Measurements from ENCODE around the gene NUMA1. TPM values are rescaled to one million over a fixed set of nuclear protein-coding genes. Genes with fewer than 3 reads are reported as not detected.

NUMA1 gene
- total RNA-seq, 1 experiment from 2014 or later, result 46.4 TPM

- Histone ChIP-seq H3K4me3 (no peak overlapping the region), H3K27me3 (replicated peaks) (no peaks in the 10 kb centered on the region), H3K36me3 (0 out of 2 replicates have a peak, but pooled peaks cover 3% of the 10 kb centered on the region), H3K27ac (no peak overlapping the region), H3K9me3 (replicated peaks) (no peaks in the 10 kb centered on the region), H3K4me1 (replicated peaks) (no peaks in the 10 kb centered on the region)
- no peak for DNase-seq (ENCODE audit: low read depth in 1 of 2, low spot score in 2 of 2)
Observed at GRCh38 chr11:71992136-71992730, 88.1 kb downstream of the NUMA1 start.

GRCh38 chr11:71991494-71991893, 88.8 kb downstream of the NUMA1 start:
- Histone ChIP-seq H3K27me3 (replicated peaks) (no peaks in the 10 kb centered on the region), H3K4me1 (replicated peaks) (no peaks in the 10 kb centered on the region), H3K27ac (no peak overlapping the region), H3K4me3 (no peak overlapping the region), H3K36me3 (0 out of 2 replicates have a peak, but pooled peaks cover 3% of the 10 kb centered on the region), H3K9me3 (replicated peaks) (no peaks in the 10 kb centered on the region)
- no peak for DNase-seq (ENCODE audit: low read depth in 1 of 2, low spot score in 2 of 2)

DNA sequence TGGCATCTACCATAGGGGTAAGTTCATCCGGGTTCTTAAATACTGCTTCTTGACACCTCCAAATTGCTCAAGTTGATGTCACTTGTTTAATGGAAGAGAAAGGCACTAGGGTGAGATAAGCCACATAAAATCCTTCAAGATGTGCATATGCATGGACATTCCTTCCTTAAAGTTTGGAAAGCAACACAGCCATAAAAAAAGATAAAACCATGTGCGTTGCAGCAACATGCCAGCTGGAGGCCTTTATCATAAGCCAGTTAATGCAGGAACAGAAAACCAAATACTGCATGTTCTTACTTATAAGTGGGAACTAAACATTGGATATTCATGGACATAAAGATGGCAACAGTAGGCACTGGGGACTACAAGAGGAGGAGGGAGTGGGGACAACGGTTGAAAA, 89.6 kb downstream of the NUMA1 start:
- Histone ChIP-seq H3K4me1 (replicated peaks) (no peaks in the 10 kb centered on the region), H3K4me3 (no peak overlapping the region), H3K27me3 (replicated peaks) (no peaks in the 10 kb centered on the region), H3K9me3 (replicated peaks) (no peaks in the 10 kb centered on the region), H3K27ac (no peak overlapping the region), H3K36me3 (0 out of 2 replicates have a peak, but pooled peaks cover 3% of the 10 kb centered on the region)
- DNase-seq (ENCODE audit: low read depth in 1 of 2, low spot score in 2 of 2), result no peak

DNA sequence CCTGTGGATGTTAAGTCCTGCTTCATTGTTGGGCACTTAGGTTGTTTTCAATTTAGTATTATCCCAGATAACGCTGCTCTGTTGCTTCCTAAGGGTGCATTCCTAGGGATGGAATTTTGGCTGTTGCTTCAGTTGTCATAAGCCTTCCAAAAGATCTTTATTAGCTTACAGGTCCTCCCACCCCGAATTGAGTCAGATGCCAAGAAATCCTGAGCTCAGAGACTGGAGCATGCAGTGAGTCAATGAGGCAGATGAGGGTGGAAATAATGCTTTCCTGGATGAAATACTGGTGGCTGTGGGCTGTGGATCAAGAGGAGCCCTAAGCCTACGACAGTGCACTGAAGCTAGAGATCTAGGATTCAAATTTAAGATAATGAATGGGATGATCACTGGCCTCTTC, 92.3 kb downstream of the NUMA1 start:
- no peak overlapping the region for H3K27ac ChIP-seq

DNA sequence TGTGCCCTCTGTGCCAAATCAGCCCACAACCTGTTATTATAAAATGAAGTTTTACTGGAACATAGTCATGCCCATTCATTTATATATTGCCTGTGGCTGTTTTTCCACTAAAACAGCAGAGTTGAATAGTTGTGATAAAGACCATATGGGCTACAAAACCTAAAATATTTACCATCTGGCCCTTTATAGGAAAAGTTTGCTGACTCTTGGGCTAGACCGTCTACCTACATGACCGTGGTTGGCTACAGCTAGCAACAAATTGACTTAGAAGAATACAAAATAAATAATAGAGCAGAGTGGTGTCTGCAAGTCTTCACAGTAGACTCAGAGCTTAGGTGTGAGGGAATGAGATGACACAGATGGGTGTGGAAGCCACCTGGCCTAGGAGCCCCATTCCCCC, 92.8 kb downstream of the NUMA1 start:
- DNase-seq (ENCODE audit: low read depth in 1 of 2, low spot score in 2 of 2), result no peak
- Histone ChIP-seq H3K27ac (no peak overlapping the region), H3K4me3 (no peak overlapping the region), H3K27me3 (replicated peaks) (no peaks in the 10 kb centered on the region), H3K4me1 (replicated peaks) (no peaks in the 10 kb centered on the region), H3K36me3 (0 out of 2 replicates have a peak, but pooled peaks cover 3% of the 10 kb centered on the region), H3K9me3 (replicated peaks) (no peaks in the 10 kb centered on the region)

More for the DNA sequence above, 92.3 kb downstream of the NUMA1 start:
- H3K9me3 ChIP-seq (replicated peaks), result no peaks in the 10 kb centered on the region
- H3K4me3 ChIP-seq, result no peak overlapping the region
- 0 out of 2 replicates have a peak, but pooled peaks cover 3% of the 10 kb centered on the region for H3K36me3 ChIP-seq
- H3K4me1 ChIP-seq (replicated peaks), result no peaks in the 10 kb centered on the region
- no peak for DNase-seq (ENCODE audit: low read depth in 1 of 2, low spot score in 2 of 2)
- no peaks in the 10 kb centered on the region for H3K27me3 ChIP-seq (replicated peaks)

DNA sequence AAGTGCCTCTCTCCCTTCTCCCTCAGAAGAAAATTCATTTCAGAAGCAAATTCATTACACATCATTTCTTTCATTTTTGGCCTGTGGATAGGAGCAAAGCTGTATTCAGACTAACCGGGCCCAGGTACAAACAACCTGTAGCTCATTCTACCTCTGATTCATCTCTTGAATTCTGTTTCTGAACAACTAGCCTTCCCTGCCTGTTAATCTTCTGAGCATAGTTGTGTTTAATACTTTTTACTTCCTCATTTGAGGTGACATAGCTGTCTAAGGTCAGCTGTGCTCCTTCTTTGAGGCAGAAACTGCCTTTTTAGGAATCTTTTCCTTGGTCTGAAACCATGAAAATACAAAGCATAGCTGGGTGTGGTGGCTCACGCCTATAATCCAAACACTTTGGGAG, 94.2 kb downstream of the NUMA1 start:
- no peaks in the 10 kb centered on the region for H3K27me3 ChIP-seq (replicated peaks)
- DNase-seq (ENCODE audit: low read depth in 1 of 2, low spot score in 2 of 2), result no peak
- H3K4me3 ChIP-seq, result no peak overlapping the region
- H3K9me3 ChIP-seq (replicated peaks), result no peaks in the 10 kb centered on the region
- H3K36me3 ChIP-seq, result 0 out of 2 replicates have a peak, but pooled peaks cover 3% of the 10 kb centered on the region
- no peak overlapping the region for H3K27ac ChIP-seq
- no peaks in the 10 kb centered on the region for H3K4me1 ChIP-seq (replicated peaks)

DNA sequence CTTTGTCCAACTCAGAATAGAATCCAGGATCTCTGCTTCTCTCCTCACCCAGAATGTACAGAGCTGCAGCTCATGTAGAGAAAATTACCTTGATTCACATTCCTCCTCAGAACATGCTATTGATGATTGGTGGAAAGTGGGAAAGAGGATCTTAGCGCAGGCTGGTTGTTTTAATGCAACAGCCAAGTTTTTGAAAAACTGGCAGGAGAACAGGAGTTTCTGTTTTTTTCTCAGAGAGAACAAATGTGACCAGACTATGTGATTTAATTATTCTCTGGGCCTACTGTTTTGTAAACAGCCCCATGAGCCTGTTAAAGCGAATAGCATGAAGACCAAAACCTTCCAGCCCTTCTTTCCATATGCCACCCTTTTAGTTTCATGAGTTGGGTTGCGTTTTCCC, 100.7 kb downstream of the NUMA1 start:
- Histone ChIP-seq H3K9me3 (replicated peaks) (no peaks in the 10 kb centered on the region), H3K36me3 (peaks cover 6% of the 10 kb centered on the region), H3K4me1 (replicated peaks) (no peaks in the 10 kb centered on the region), H3K27me3 (replicated peaks) (no peaks in the 10 kb centered on the region), H3K27ac (no peak overlapping the region), H3K4me3 (no peak overlapping the region)
- no peak for DNase-seq (ENCODE audit: low read depth in 1 of 2, low spot score in 2 of 2)

DNA sequence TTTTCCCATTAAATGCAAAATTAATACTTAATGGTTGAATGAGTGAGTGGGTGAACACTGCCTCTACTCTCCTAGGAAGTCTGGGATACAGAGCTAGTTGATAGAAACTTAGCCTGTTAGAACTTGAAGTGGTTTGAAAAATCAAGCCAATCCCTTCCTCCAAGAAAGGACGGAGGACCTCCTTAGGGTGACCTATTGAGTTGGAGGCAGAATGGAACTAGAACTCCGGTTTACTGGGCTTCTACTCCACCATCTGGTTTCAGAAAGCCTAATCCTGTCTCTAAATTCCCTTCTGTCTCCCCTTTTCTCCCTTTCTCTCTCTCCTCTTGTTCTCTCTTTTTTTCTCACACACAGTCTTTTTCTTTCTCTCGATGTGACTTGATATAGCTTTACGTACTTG, 101.2 kb downstream of the NUMA1 start:
- no peak for DNase-seq (ENCODE audit: low read depth in 1 of 2, low spot score in 2 of 2)
- no peak overlapping the region for H3K27ac ChIP-seq
- H3K4me3 ChIP-seq, result no peak overlapping the region
- H3K36me3 ChIP-seq, result peaks cover 6% of the 10 kb centered on the region
- H3K9me3 ChIP-seq (replicated peaks), result no peaks in the 10 kb centered on the region
- no peaks in the 10 kb centered on the region for H3K27me3 ChIP-seq (replicated peaks)
- no peaks in the 10 kb centered on the region for H3K4me1 ChIP-seq (replicated peaks)

- no peaks in the 10 kb centered on the region for H3K27me3 ChIP-seq (replicated peaks)
- H3K27ac ChIP-seq, result no peak overlapping the region
- H3K4me3 ChIP-seq, result no peak overlapping the region
- no peaks in the 10 kb centered on the region for H3K4me1 ChIP-seq (replicated peaks)
- H3K36me3 ChIP-seq, result peaks cover 6% of the 10 kb centered on the region
- H3K9me3 ChIP-seq (replicated peaks), result no peaks in the 10 kb centered on the region
- DNase-seq (ENCODE audit: low read depth in 1 of 2, low spot score in 2 of 2), result no peak
Observed at GRCh38 chr11:71977743-71978418, 102.5 kb downstream of the NUMA1 start.

- H3K4me1 ChIP-seq (replicated peaks), result no peaks in the 10 kb centered on the region
- H3K36me3 ChIP-seq, result peaks cover 6% of the 10 kb centered on the region
- H3K4me3 ChIP-seq, result no peak overlapping the region
- H3K9me3 ChIP-seq (replicated peaks), result no peaks in the 10 kb centered on the region
- H3K27me3 ChIP-seq (replicated peaks), result no peaks in the 10 kb centered on the region
- DNase-seq (ENCODE audit: low read depth in 1 of 2, low spot score in 2 of 2), result no peak
- H3K27ac ChIP-seq, result no peak overlapping the region
Observed at GRCh38 chr11:71977090-71977489, 103.3 kb downstream of the NUMA1 start.

GRCh38 chr11:71976551-71976950, 103.8 kb downstream of the NUMA1 start:
- no peak overlapping the region for H3K4me3 ChIP-seq
- no peaks in the 10 kb centered on the region for H3K9me3 ChIP-seq (replicated peaks)
- H3K27ac ChIP-seq, result no peak overlapping the region
- DNase-seq (ENCODE audit: low read depth in 1 of 2, low spot score in 2 of 2), result no peak
- H3K4me1 ChIP-seq (replicated peaks), result no peaks in the 10 kb centered on the region
- no peaks in the 10 kb centered on the region for H3K27me3 ChIP-seq (replicated peaks)
- H3K36me3 ChIP-seq, result peaks cover 6% of the 10 kb centered on the region

DNA sequence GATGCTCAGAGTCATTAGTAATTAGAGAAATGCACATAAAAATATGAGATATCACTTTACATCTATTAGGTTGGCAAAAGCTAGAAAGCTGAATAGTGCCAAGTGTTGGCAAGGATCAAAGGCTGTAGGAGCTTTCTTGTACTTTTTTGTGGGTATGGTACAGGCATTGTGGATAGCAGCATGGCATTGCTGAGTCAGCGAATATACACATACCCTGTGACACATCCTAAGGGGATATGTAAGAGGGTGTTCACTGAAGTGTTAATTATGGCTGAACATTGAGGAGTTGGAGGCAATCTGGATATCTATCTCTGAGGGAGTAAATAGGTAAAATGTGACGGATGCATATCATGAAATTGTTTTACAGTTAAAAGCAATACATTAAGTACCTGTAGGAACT, 108.7 kb downstream of the NUMA1 start:
- Histone ChIP-seq H3K27me3 (replicated peaks) (no peaks in the 10 kb centered on the region), H3K4me3 (no peak overlapping the region), H3K36me3 (0 out of 2 replicates have a peak, but pooled peaks cover 2% of the 10 kb centered on the region), H3K27ac (no peak overlapping the region), H3K9me3 (replicated peaks) (no peaks in the 10 kb centered on the region), H3K4me1 (replicated peaks) (no peaks in the 10 kb centered on the region)
- no peak for DNase-seq (ENCODE audit: low read depth in 1 of 2, low spot score in 2 of 2)

DNA sequence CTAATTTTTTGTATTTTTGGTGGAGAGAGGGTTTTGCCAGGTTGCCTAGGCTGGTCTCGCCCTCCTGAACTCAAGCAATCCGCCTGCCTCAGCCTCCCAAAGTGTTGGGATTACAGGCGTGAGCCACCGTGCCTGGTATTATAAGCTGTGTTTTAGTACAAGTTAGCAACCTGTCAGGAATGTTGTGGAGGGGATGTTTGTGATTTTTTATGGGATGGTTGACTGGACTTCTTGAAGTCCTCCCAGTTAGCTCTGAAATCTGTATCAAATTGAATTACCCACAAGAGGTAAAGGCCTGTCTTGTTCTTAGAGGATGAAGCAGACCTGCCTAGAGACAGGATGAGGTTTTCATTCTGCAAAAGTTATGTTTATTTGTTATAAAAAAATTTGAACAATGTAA, 115.7 kb downstream of the NUMA1 start:
- no peak for DNase-seq (ENCODE audit: low read depth in 1 of 2, low spot score in 2 of 2)
- H3K36me3 ChIP-seq, result peaks cover 11% of the 10 kb centered on the region
- H3K9me3 ChIP-seq (replicated peaks), result no peaks in the 10 kb centered on the region
- no peaks in the 10 kb centered on the region for H3K27me3 ChIP-seq (replicated peaks)
- no peak overlapping the region for H3K4me3 ChIP-seq
- peaks cover 17% of the 10 kb centered on the region for H3K4me1 ChIP-seq (replicated peaks)
- no peak overlapping the region for H3K27ac ChIP-seq

DNA sequence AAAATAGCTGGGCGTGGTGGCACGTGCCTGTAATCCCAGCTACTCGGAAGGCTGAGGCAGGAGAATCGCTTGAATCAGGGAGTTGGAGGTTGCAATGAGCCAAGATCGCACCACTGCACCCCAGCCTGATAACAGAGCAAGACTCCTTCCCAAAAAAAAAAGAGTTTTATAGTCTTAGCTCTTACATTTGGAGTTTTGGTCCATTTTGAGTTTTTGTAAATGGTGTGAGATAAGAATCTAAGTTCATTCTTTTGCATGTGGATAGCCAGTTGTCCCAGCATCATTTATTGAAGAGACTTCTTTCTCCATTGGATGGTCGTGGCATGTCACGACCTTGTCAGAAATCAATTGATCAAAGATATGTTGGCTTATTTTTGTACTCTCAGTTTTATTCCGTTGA, 116.9 kb downstream of the NUMA1 start:
- Histone ChIP-seq H3K4me3 (no peak overlapping the region), H3K27ac (no peak overlapping the region), H3K27me3 (replicated peaks) (no peaks in the 10 kb centered on the region), H3K9me3 (replicated peaks) (no peaks in the 10 kb centered on the region), H3K36me3 (peaks cover 11% of the 10 kb centered on the region), H3K4me1 (replicated peaks) (peaks cover 17% of the 10 kb centered on the region)
- DNase-seq (ENCODE audit: low read depth in 1 of 2, low spot score in 2 of 2), result no peak

Data from SJSA1 (cell line).